Neural crest cell (in vitro differentiated cells): ENCODE results near the gene NDUFA13. TPM values are rescaled to one million over a fixed set of nuclear protein-coding genes. Genes with fewer than 3 reads are reported as not detected.

ENCODE experiments used
- DNase-seq: peaks from one replicate; pipeline ENCODE4 v3.0.0; 2021; ENCODE audit warnings: low read depth, mixed read lengths, low spot score
- H3K27ac Mint-ChIP-seq: one replicate; pipeline ENCODE4 v1.8.0; 2021; ENCODE audit warnings: mild to moderate bottlenecking, mixed read lengths; ENCODE audit not compliant: unreplicated experiment
- H3K27me3 Mint-ChIP-seq: 2 replicates; pipeline ENCODE4 v1.8.0; 2021; ENCODE audit warnings: low read depth, mild to moderate bottlenecking, mixed read lengths
- H3K36me3 Mint-ChIP-seq: 2 replicates; pipeline ENCODE4 v1.8.0; 2021; ENCODE audit warnings: low read depth, mild to moderate bottlenecking, mixed read lengths
- H3K4me1 Mint-ChIP-seq: 2 replicates; pipeline ENCODE4 v1.8.0; 2021; ENCODE audit warnings: mixed read lengths
- H3K4me3 Mint-ChIP-seq: one replicate; pipeline ENCODE4 v1.8.0; 2021; ENCODE audit warnings: mild to moderate bottlenecking, mixed read lengths
- H3K9me3 Mint-ChIP-seq: 2 replicates; pipeline ENCODE4 v1.8.0; 2021; ENCODE audit warnings: mixed read lengths
- total RNA-seq: library from RNA; stranded (reverse); gene quantifications from 2 replicates; pipeline ENCODE4 v1.2.1, GENCODE V29; 2021
- TF ChIP-seq, protein P1 (sequence below): fragments of 200-600 bp; sonication (generic); conservative IDR thresholded peaks from 2 replicates; pipeline ENCODE4 v1.5.0; 2021; ENCODE audit warnings: antibody characterized with exemption, mild to moderate bottlenecking

The NDUFA13 gene
- total RNA-seq, 1 donor from 2014 or later: 389 TPM

GRCh38 chr19:19543640-19544039 lies 27.6 kb downstream of the NDUFA13 start:
- peaks cover 6% of the 10 kb centered on the region for H3K27me3 Mint-ChIP-seq
- H3K27ac Mint-ChIP-seq: no peak overlapping the region
- H3K9me3 Mint-ChIP-seq: no peaks in the 10 kb centered on the region
- H3K4me1 Mint-ChIP-seq: peaks cover 4% of the 10 kb centered on the region
- TF ChIP-seq, protein P1, sequence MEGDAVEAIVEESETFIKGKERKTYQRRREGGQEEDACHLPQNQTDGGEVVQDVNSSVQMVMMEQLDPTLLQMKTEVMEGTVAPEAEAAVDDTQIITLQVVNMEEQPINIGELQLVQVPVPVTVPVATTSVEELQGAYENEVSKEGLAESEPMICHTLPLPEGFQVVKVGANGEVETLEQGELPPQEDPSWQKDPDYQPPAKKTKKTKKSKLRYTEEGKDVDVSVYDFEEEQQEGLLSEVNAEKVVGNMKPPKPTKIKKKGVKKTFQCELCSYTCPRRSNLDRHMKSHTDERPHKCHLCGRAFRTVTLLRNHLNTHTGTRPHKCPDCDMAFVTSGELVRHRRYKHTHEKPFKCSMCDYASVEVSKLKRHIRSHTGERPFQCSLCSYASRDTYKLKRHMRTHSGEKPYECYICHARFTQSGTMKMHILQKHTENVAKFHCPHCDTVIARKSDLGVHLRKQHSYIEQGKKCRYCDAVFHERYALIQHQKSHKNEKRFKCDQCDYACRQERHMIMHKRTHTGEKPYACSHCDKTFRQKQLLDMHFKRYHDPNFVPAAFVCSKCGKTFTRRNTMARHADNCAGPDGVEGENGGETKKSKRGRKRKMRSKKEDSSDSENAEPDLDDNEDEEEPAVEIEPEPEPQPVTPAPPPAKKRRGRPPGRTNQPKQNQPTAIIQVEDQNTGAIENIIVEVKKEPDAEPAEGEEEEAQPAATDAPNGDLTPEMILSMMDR: no peak
- no peak for DNase-seq
- no peaks in the 10 kb centered on the region for H3K36me3 Mint-ChIP-seq
- H3K4me3 Mint-ChIP-seq: no peak overlapping the region

GRCh38 chr19:19544257-19544953 lies 28.4 kb downstream of the NDUFA13 start:
- no peak for DNase-seq
- TF ChIP-seq, protein P1: no peak
- no peak overlapping the region for H3K4me3 Mint-ChIP-seq
- no peaks in the 10 kb centered on the region for H3K27me3 Mint-ChIP-seq
- H3K27ac Mint-ChIP-seq: no peak overlapping the region
- no peaks in the 10 kb centered on the region for H3K9me3 Mint-ChIP-seq
- no peaks in the 10 kb centered on the region for H3K36me3 Mint-ChIP-seq
- H3K4me1 Mint-ChIP-seq: peaks cover 4% of the 10 kb centered on the region

DNA sequence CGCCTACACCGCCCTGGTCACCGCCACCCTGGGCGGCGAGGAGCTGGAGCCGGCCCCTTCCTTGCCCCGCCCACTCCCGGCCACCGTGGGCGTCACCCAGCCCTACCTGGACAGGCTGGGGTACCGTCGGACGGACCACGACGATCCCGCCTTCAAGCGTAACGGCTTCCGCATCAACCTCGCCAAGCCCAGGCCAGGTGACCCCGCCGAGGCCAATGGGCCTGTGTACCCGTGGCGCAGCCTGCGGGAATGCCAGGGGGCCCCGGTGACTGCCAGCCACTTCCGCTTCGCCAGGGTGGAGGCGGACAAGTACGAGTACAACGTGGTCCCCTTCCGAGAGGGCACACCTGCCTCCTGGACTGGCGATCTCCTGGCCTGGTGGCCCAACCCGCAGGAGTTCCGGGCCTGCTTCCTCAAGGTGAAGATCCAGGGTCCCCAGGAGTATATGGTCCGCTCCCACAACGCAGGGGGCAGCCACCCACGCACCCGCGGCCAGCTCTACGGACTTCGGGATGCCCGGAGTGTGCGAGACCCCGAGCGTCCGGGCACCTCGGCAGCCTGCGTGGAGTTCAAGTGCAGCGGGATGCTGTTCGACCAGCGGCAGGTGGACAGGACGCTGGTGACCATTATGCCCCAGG lies 29.0 kb downstream of the NDUFA13 start:
- Mint-ChIP-seq H3K9me3 (no peaks in the 10 kb centered on the region), H3K36me3 (no peaks in the 10 kb centered on the region), H3K4me3 (no peak overlapping the region), H3K4me1 (peaks cover 4% of the 10 kb centered on the region), H3K27me3 (no peaks in the 10 kb centered on the region), H3K27ac (no peak overlapping the region)
- no peak for DNase-seq
- TF ChIP-seq, protein P1: no peak

DNA sequence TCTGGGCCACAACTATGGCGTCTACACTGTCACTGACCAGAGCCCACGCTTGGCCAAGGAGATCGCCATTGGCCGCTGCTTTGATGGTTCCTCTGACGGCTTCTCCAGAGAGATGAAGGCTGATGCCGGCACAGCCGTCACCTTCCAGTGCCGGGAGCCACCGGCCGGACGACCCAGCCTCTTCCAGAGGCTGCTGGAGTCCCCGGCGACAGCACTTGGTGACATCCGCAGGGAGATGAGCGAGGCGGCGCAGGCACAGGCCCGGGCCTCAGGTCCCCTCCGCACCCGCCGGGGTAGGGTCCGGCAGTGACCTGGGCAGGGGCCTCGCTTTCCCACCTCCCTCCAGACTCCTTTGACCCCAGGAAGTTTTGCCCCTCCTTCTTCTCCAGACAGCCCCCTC lies 29.7 kb downstream of the NDUFA13 start:
- Mint-ChIP-seq H3K27ac (no peak overlapping the region), H3K9me3 (no peaks in the 10 kb centered on the region), H3K4me1 (peaks cover 4% of the 10 kb centered on the region), H3K36me3 (no peaks in the 10 kb centered on the region), H3K4me3 (no peak overlapping the region), H3K27me3 (no peaks in the 10 kb centered on the region)
- TF ChIP-seq, protein P1: no peak
- no peak for DNase-seq

GRCh38 chr19:19546751-19547162 lies 30.7 kb downstream of the NDUFA13 start:
- Mint-ChIP-seq H3K36me3 (no peaks in the 10 kb centered on the region), H3K27ac (no peak overlapping the region), H3K4me1 (peaks cover 4% of the 10 kb centered on the region), H3K9me3 (no peaks in the 10 kb centered on the region), H3K27me3 (no peaks in the 10 kb centered on the region), H3K4me3 (no peak overlapping the region)
- TF ChIP-seq, protein P1: no peak
- DNase-seq: no peak
